NCI-H526 (cell line): ENCODE data around the gene TOMM40.
"Not testable (repeated sequence)": the region's sequence is repeated elsewhere in the genome, so short reads cannot be mapped to it uniquely, and the experiment has no call there.

Experiments used
- DNase-seq, 2 experiments: peaks; one replicate each; lab custom pipeline; 2025; lab: John Stamatoyannopoulos, UW

TOMM40 gene

DNA sequence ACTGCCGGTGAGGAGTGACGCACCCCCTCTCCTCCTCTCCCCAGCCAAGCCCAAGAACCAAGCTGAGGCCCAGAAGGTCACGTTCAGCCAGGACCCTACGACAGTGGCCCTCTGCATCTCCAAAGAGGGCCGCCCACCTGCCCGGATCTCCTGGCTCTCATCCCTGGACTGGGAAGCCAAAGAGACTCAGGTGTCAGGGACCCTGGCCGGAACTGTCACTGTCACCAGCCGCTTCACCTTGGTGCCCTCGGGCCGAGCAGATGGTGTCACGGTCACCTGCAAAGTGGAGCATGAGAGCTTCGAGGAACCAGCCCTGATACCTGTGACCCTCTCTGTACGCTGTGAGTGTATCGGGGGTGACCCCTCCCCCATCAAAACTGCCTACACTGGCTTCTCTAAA lies 19.2 kb upstream of the TOMM40 start:
- DNase-seq: no peak

DNA sequence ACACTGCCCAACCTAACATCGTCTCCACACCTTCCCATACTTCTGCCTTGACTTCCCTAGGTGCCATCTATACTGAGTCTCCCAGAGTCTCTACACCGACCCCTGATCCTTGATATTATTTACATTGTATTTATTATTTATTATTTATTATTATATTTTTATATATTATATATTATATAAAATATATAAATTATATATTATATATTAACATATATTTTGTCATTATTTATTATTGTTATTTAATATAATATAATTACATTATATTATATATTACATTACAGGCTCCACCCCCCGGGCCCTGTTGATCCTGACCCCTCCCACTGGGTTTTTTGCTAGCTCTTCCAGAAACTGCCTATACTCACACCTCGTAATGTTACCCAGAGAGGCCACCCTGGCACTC lies 18.4 kb upstream of the TOMM40 start:
- no peak for DNase-seq

DNA sequence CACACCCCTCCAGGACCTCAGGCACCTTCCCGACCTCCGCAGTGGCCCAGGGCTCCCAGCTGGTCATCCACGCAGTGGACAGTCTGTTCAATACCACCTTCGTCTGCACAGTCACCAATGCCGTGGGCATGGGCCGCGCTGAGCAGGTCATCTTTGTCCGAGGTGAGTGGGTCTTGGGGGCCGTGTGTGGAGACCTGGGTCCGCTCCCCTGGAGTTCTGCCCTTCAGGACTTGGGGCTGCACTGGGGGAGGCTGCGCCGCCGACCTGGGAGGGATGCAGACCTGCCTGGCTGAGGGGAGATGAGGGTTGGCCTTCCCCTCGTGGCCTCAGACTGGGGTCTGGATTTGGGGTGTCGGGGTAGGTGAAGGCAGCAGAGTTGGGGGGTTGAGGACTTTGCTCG lies 16.7 kb upstream of the TOMM40 start:
- DNase-seq: no peak

DNA sequence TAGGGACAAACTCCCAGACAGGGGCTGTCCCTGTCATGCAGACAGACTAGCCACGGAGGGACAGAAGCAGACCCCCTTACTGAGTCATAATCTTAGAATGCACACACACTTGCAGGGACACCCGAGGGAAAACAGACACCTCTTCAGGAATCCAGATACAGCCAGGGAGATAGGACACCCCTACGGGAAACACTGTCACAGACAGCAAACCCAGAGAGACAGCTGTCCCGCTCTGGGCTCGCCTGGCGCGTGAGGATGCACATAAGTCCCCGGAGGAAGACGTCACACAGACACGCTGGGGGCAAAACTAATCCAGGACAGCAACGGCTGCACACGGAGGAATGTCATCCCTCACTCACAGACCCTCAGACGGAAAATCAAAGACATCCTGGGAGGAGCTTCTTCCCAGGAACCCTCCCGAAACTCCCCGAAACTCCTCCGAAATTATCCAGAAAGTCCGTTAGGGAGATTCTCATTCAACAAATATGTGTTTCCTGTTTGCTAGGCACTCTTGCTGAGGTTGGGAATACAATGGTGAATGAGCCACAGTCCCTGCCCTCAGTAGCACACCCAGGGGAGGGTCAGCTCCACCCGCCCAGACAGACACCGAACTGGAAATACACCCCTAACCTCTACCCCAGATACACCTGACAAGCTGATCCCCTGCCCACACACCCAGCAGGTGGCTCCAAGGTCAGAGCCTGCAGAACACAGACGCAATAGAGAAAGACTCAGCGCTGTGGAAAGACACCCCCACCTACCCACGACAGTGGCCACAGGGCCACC lies 15.2 kb upstream of the TOMM40 start:
- DNase-seq: no peak

DNA sequence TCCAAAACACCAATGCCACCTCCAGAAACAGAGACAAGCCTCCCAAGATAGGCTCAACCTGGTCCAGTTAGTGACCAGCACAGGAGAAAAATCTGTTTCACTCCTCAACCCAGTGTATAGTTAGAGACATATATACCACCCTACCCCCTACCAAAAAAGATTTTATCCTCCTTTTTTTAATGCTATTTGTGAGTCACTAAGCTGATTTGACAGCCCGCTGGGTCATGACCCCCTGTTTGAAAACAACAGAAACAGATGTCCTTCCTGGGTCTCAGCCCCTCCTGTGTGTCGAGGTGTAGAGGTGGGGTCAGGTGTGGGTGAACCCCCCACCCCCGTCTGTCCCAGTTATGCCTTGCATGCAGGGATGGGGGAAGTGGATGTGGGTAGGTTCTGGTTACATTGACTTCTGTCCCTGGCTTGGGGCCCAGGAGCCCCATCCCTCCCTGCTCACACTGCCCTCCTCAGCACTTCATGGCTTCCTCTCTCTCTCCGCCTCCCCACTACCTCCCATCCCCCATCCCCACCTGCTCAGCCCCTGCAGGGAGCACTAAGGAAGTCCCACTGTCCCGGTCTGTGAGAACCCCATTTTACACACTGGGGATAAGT lies 14.0 kb upstream of the TOMM40 start:
- no peak for DNase-seq

DNA sequence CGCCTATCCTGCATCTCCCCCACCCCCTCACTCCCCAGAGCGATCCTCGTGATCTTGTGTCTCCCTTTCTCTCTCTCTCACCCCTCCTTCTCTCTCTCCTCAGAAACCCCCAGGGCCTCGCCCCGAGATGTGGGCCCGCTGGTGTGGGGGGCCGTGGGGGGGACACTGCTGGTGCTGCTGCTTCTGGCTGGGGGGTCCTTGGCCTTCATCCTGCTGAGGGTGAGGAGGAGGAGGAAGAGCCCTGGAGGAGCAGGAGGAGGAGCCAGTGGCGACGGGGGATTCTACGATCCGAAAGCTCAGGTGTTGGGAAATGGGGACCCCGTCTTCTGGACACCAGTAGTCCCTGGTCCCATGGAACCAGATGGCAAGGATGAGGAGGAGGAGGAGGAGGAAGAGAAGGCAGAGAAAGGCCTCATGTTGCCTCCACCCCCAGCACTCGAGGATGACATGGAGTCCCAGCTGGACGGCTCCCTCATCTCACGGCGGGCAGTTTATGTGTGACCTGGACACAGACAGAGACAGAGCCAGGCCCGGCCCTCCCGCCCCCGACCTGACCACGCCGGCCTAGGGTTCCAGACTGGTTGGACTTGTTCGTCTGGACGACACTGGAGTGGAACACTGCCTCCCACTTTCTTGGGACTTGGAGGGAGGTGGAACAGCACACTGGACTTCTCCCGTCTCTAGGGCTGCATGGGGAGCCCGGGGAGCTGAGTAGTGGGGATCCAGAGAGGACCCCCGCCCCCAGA lies 12.8 kb upstream of the TOMM40 start:
- DNase-seq: no peak

DNA sequence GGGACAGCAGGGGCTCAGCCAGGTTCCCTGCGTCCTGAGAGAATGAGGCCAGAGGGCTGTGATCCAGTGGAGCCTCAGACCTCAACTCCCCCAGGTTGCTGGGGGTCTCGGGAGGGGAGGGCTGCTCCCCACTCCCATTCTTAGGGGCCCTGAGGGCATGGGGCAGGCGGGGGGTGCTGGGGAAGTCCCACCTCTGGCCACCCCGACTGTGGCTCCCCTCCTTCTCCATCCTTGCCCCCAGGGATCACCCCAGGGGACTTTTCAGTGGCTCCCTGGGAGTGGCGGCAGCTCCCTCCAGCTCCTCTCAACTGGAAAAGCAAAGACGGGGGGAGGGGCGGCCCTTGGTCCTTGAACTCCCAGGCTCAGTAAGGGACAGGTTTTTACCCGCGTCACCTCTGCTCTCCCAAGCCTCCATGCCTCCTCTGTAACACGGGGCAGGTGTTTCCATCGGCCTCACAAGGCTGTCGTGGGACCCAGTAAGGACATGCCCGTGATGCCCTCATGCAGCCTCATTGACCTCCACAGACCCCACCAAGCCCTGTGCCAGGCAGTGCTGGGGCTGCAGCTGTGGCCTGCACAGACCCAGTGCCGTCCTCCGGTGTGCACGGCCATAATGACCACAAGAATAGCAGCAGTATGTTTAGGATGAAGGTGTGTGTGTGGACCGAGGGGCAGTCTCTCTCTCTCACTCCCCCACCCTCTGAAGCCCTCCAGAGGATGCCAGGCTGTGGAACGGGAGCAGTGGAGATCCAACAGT lies 11.6 kb upstream of the TOMM40 start:
- DNase-seq: no peak

DNA sequence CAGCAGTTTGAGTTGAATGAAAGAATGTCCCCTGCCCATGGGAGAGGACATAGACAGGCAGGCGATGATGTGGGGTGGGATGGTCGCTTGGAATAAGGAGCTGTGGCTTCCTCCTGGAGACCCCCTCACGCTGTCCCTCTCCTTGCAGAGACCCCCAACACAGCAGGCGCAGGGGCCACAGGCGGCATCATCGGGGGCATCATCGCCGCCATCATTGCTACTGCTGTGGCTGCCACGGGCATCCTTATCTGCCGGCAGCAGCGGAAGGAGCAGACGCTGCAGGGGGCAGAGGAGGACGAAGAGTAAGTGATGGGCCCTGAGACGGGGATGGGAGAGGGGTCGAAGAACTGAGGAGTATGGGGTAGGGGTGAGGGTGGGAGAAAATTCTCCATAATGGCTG lies 9.0 kb upstream of the TOMM40 start:
- no peak for DNase-seq

DNA sequence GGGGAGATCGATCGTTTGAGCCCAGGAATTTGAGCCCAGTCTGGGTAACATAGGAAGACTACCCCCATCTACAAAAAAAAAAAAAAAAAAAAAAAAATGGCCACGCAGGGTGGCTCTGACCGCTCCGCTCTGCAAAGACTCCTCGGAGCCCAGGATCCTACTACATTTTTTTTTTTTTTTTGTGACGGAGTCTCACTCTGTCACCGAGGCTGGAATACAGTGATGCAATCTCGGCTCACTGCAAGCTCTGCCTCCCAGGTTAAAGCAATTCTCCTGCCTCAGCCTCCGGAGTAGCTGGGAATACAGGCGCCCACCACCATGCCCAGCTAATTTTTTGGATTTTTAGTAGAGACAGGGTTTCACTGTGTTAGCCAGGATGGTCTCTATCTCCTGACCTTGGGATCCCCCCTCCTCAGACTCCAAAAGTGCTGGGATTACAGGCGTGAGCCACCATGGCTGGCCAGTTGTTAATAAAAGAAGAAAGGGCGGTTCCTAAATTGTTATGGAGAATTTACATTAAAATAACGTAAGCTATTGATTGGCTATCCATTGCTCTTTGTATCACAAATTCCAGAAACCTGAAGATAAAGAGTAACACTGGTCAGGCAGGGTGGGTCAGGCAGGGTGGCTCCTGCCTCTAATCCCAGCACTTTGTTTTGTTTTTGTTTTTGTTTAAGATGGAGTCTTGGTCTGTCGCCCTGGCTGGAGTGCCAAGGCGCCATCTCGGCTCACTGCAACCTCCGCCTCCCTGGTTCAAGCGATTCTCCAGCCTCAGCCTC lies 8.2 kb upstream of the TOMM40 start:
- not testable (repeated sequence) for DNase-seq

DNA sequence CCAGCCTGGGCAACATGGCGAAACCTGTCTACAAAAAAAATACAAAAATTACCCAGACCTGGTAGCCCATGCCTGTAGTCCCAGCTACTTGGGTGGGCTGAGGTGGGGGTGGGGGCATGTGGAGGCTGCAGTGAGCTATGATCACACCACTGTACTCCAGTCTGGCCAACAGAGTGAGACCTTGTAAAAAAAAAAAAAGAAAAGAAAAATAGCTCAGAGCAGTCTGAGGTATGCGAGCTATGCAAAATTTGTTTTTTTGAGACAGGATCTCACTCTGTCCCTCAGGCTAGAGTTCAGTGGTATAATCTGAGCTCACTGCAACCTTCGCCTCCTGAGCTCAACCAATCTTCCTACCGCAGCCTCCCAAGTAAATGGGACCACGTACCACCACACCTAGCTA lies 7.1 kb upstream of the TOMM40 start:
- DNase-seq: no peak

DNA sequence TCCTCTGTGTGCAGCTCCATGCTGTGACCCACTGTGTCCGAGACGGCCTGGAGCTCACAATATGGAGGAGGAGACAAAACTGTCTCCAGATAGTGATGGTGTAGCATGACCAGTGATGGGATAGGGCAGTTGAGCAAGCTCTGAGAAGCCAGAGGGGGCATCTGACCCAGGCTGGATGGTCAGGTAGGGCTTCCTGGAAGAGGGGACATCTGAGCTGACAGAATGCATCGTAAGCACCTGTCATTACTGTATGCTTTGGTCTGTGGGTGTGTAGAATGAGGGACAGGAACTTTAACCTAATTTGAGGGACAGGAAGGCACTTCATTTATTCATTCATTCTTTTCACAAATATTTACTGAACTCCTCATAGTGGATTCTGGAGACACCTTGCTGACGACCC lies 6.5 kb upstream of the TOMM40 start:
- DNase-seq: no peak

DNA sequence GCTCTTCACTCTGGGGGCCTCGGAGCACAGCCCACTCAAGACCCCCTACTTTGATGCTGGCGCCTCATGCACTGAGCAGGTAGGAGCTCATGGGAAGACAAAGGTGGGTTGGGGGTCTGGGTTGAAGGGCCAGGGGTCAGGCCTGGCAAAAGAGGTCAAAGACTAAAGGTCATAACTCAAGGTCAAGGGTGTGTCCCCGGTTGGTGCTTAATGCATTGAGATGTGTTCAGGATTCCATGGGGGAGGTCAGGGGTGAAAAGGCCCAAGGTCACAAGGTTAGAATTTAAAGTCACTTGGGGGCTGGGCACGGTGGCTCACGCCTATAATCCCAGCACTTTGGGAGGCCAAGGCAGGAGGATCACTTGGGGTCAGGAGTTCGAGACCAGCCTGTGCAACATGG lies 4.9 kb upstream of the TOMM40 start:
- no peak for DNase-seq

DNA sequence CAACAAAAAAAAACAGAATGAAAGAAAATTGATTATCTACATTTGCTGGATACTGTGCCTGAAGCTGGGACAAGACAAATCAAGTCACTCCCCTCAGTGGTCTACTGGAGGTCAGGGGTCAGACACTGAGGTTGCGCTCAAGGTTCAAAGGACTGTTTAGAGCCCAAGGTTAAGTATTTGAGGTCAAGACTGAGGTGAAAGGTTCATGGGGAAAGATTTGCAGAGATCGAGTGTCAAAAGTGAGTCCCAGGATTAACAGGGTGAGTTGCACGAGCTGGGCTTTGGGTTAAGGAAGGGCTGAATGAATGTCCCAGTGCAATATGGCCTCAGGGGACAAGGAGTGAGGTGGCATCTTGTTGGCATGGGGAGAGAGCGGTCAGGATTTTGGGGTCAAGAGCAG lies 3.4 kb upstream of the TOMM40 start:
- DNase-seq: no peak

DNA sequence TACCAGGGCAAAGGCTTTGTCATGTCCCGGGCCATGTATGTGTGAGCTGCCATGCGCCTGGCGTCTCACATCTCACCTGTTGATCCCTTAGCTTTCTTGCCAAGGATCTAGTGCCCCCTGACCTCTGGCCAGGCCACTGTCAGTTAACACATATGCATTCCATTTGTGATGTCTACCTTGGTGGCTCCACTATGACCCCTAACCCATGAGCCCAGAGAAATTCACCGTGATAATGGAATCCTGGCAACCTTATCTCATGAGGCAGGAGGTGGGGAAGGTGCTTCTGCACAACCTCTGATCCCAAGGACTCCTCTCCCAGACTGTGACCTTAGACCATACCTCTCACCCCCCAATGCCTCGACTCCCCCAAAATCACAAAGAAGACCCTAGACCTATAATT lies 2.7 kb upstream of the TOMM40 start:
- DNase-seq: not testable (repeated sequence)

DNA sequence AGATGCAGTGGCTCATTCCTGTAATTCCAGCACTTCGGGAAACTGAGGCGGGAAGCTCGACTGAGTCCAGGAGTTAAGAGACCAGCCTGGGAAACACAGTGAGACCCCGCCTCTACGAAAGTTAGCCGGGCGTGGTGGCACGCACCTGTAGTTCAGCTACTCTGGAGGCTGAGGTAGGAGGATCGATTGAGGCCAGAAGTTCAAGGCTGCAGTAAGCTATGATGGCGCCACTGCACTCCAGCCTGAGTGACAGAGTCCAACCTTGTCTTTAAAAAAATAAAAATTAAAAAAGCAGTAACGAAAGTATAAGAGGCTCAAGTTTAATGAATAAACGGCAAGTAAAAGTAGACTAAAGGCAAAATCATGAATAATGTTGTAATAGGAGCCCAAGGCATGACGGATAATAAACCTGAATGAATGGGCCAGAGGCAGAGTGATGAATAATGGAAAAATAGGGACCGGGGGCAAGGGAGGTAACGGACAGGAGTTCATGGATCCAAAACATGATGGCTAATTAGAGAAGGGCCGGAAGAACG lies 1.2 kb upstream of the TOMM40 start:
- no peak for DNase-seq

DNA sequence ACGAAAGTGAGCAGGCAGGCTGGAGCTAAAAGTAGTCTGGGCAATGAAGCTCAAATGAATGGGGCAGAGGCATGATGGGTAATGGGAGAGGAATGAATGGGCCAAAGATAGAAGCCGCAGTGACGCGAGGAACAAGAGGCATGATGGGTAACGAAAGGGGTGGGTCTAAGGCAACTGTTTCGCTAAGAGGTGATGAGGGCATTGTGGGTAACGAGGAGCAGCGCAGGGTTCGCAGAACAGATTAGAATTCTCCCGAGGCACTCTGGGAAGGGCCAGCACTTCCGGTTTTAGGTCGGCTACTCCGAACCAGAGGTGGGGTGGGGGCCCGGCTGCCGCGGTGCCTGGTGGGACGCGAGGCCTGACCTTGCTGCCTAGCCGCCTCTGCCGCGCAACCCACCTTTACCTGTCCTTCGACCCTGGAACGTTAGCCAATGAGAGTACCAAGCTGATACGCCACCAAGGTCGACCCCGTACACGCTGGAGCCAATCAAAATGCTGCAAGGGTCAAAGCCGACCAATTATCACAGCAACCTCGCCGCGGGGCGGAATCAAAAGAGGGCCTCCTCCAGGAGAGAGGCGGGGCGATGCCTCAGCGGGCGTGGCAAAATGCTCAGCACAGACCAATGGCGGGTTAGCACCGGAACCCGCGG lies 563 bp upstream of the TOMM40 start:
- peak; percentile 100 for DNase-seq

DNA sequence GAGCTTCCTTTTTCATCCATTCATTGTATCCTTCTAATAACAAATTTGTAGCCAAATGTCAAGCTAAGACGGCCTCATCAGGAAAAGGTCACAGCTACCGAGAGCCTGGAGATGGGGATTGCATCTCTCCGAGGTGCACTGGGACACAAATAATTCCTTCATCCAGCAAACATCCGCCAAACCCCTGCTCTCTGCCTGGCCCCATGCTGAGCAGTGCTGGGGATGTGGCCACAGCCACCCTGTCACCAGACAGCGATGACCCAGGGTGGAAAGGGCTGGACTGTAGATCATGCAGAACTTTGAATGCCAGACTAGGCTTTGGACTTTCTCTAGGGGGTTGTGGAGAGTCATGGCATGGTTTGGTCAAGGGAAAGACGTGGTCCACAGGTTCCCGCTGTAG lies 1.9 kb downstream of the TOMM40 start:
- no peak for DNase-seq

DNA sequence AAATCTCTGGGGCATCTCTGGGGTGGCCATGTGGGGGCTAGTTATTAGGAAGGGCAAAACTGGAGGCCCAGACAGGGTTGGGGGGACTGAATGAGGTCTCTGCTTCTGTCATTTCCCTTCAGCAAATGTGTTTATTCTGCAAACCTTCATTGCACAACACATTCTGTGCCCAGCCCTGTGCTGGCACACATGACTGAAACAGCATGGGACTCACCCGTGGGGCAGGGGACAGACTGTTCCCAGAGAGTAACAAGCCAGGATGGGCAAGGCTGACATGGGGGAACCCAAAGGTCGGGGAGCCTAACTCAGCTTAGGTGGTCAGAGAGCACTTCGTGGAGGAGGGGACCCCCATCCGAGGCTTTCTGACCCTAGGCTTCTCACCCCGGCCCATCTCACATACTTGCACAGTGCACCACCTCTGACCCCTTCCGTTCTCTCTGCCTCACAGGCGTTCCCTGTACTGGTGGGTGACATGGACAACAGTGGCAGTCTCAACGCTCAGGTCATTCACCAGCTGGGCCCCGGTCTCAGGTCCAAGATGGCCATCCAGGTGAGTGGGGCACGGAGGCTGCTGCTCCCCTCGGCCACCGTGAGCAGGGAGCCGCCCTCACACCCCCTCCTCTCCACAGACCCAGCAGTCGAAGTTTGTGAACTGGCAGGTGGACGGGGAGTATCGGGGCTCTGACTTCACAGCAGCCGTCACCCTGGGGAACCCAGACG lies 2.4 kb downstream of the TOMM40 start:
- no peak for DNase-seq

DNA sequence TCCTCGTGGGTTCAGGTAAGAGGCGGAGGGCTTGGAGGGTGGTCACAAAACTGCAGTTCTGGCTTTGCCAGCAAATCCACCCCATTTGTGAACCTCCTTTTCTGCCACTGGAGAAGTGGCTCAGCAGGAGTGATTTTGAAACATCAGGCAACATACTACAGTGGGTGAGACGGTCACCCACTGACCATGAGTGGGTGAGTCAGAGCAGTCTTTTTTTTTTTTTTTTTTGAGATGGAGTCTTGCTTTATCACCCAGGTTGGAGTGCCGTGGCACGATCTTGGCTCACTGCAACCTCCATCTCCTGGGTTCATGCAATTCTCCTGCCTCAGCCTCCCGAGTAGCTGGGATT lies 3.0 kb downstream of the TOMM40 start:
- DNase-seq: no peak

DNA sequence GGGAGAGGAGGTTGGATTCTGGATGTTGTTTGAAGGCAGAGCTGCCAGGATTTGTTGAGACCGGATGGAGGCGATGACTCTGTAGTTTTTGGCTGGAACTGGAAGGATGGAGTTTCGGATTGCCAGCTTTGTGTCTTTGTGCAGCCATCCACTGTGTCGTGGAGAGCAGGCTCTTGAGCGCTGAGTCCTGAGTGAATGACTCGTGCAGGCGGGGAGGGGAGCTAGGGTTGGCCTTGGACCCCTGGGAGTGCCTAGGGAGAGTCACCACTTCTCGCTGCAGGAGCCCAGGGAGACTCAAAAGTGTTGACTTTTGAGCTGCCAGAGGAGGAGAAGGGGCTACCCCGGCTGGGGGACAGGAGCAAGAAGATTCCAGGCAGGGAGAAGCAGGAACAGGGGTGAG lies 3.9 kb downstream of the TOMM40 start:
- DNase-seq: no peak
